ENCODE results near the gene CELF1. TPM values are rescaled to one million over a fixed set of nuclear protein-coding genes. Genes with fewer than 3 reads are reported as not detected.

Gene CELF1
- total and polyA plus RNA-seq, 2 experiments from 2014 or later, result 124 to 233 TPM

GRCh38 chr11:47477753-47478152 lies 75.2 kb downstream of the CELF1 start (continued):
- no peak for TF ChIP-seq CTCF (conservative IDR thresholded peaks at IDR 0.05; ENCODE audit: low read depth in 2 of 2)
- no peak for TF ChIP-seq JUNB (IDR thresholded peaks at IDR 0.05; ENCODE audit: unreplicated experiment)
- no peak for TF ChIP-seq ZNF331 (CRISPR knock-in tag; IDR thresholded peaks at IDR 0.05; ENCODE audit: low read depth)
- no peak for TF ChIP-seq EZH2phosphoT487 (IDR thresholded peaks at IDR 0.05; ENCODE audit: unreplicated experiment)

GRCh38 chr11:47477323-47477722 lies 75.6 kb downstream of the CELF1 start:
- TF ChIP-seq REST (IDR thresholded peaks at IDR 0.05; ENCODE audit: unreplicated experiment) (no peak), ZNF114 (CRISPR knock-in tag; IDR thresholded peaks at IDR 0.05) (no peak), ZNF331 (CRISPR knock-in tag; IDR thresholded peaks at IDR 0.05; ENCODE audit: low read depth) (no peak), ETS1 (IDR thresholded peaks at IDR 0.05) (no peak), ZNF462 (CRISPR knock-in tag; IDR thresholded peaks at IDR 0.05) (no peak), EZH2phosphoT487 (IDR thresholded peaks at IDR 0.05; ENCODE audit: unreplicated experiment) (no peak), NANOG (IDR thresholded peaks at IDR 0.05; ENCODE audit: borderline replicate concordance) (no peak), CREB1 (CRISPR knock-in tag; IDR thresholded peaks at IDR 0.05; ENCODE audit: low read depth) (no peak), EZH2 (IDR thresholded peaks at IDR 0.05; ENCODE audit: low read depth, unreplicated experiment) (no peak)
- Mint-ChIP-seq H3K9me3 (no peaks in the 10 kb centered on the region), H3K27ac (no peak overlapping the region), H3K36me3 (ENCODE audit: low read depth) (peaks cover 90% of the 10 kb centered on the region), H3K27me3 (ENCODE audit: insufficient read depth, low read depth, poor library complexity) (peaks cover 2% of the 10 kb centered on the region), H3K4me3 (no peak overlapping the region), H3K4me1 (no peaks in the 10 kb centered on the region)
- no peak for ATAC-seq
- Histone ChIP-seq H3F3A (replicated peaks; ENCODE audit: low read depth) (peaks cover 29% of the 10 kb centered on the region), H3K4me1 (ENCODE audit: insufficient read depth) (no peaks in the 10 kb centered on the region), H3K27me3 (ENCODE audit: insufficient read depth) (no peaks in the 10 kb centered on the region), H3K9me2 (ENCODE audit: insufficient read depth) (no peaks in the 10 kb centered on the region), H3K79me2 (replicated peaks; ENCODE audit: insufficient read depth) (peaks cover 51% of the 10 kb centered on the region), H3K4me2 (no peak overlapping the region), H3K27ac (ENCODE audit: low read depth) (no peak overlapping the region), H3K36me3 (ENCODE audit: insufficient read depth) (peaks cover 94% of the 10 kb centered on the region), H3K4me3 (no peak overlapping the region), H2AFZ (no peak overlapping the region), H4K20me1 (replicated peaks; ENCODE audit: insufficient read depth) (peaks cover 31% of the 10 kb centered on the region)
- no peak for DNase-seq (ENCODE audit: low spot score)

Measured in GM23338 (cell line).